NCI-H1092 treated with DMSO at 0.1 percent for 48 hours (cell line): ENCODE measurements around the gene TLCD3B.
A peak's percentile ranks its signal among the peaks of the same experiment; 100 is the strongest.
"Not testable (repeated sequence)": the region's sequence is repeated elsewhere in the genome, so short reads cannot be mapped to it uniquely, and the experiment has no call there.

ENCODE experiments used
- DNase-seq: peaks from one replicate; lab custom pipeline; 2025; lab: John Stamatoyannopoulos, UW

TLCD3B gene

DNA sequence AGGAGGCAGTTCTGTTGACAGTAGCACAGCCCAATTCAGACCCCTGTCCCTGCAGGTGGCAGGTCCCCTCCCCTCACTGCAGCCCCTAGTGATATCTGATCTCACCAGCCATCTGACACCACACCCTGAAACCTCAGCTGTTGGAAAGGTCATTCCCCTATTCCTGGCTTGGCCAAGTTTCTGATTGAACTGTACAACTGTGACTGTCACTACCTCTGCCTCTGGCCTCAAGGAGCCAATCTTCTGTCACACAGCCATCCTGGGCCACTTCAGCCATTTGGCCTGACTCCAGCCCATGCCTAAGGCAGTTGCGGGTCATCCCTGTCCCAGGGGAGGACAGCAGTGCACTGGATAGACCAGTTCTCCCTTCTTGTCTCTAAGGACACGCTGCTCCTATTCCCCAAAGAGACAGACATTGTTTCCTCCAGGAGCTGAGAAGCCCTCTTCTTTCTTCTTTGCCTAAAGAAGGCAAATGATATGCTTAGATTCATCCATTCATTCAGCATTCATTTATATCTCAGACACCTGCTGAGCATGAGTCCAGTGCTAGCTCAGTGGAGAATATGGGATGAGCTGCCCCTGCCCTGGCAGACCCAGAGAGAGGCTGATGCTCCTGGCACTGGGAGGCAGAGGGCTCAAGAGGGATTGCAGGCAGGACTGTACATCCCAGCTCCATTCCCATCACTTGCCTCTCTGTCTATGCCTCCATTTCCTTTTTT lies 29.9 kb upstream of the TLCD3B start:
- DNase-seq = no peak

DNA sequence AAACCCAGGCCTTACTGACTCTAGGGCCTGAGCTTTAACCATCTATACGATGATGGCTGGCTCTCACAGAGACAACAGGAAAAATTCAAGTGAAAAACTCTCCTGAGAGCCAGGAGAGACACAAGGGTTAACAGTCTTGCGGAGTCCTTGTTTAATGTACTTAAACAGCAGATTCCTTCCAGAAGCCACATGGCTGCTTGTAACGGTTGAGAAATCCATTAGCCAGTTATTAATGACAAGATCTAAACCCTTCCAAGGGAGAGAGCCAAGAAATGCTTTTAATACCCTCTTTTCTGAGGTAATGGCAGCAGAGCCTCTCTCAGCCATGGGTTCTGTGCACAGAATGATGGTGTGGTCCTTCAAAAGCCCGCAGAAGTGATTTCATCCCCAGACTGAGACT lies 29.3 kb upstream of the TLCD3B start:
- DNase-seq = no peak

GRCh38 chr16:30054959-30055553 lies 24.0 kb upstream of the TLCD3B start:
- DNase-seq = no peak

- DNase-seq = no peak
Measured at GRCh38 chr16:30054451-30054850, 23.4 kb upstream of the TLCD3B start.

DNA sequence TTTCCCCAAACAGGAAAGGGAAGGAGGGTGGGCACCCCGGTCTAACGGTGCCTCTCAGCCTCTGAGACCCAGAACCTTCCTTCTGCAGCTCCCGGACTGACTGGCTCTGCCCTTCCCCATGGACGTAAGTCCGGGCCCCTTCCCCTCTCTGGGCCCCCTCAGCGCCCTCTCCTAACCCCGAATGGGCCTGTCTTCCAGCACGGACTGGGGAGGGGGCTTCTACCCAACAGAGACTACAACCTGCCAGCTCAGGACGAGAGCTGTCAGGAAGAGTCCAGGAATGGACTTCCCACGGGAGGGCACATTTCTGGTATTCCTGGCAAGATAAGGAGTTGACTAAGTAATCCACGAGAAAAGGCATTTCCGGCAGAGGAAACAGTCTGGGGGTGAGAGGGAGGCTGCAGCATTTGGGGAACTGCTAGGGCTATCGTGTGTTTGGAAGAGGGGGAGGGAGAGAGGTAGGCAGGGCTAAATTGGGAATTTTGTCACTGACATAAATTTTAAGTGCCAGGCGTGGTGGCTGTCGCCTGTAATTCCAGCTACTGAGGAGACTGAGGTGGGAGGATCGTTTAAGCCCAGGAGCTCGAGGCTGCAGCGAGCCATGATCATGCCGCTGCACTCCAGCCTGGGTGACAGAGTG lies 22.4 kb upstream of the TLCD3B start:
- no peak for DNase-seq

DNA sequence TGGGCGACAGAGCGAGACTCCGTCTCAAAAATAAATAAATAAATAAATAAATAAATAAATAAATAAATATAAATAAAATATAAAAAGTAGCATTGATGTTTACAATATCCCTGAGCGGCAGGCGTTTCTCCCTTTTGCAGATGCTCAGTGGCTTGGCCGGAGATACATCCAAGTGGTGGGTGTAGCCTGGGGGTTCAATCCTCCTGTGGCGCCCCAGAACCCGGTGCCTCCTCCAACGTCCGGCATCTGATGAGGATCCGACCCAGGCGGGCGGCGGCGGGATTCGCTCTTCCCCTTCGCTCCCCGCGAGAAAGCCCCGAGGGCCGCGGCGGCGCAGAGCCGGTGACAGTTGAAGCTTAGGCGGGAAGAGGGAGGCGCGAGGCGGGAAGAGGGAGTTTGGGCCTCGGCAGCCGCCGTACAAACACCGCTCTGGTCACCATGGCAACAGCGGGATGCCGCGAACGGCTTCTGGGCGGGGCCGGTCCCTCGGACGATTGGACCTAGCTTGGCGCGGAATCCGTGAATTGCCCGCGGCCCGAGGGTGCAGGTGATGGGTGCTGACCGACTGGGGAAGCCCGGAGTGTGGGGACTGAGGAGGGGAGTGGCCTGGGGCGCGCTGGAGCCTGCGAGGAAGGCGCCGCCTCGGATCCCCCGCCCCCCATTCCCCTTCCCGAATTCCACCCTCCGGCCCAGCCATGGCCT lies 21.8 kb upstream of the TLCD3B start:
- peak; percentile 95 for DNase-seq

GRCh38 chr16:30051518-30051917 lies 20.4 kb upstream of the TLCD3B start:
- no peak for DNase-seq

DNA sequence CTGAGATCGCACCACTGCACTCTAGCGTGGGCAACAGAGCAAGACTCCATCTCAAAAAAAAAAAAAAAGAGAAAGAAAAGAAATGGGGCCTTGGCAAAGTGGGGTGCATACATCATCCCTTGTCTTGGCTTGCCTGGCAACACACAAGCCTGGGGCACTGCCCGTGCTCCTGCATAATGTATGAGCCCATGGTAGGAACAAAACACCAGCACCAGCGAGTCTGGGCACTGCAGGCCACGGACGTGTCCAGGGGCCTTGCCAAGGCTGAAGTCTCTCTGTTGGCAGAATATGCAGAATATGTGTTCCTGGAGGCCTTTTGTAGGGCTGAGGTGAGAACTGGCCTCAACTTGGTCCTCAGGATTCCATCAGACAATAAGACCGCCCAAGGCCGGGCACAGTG lies 18.8 kb upstream of the TLCD3B start:
- no peak for DNase-seq

- DNase-seq = no peak
Measured at GRCh38 chr16:30046588-30046987, 15.5 kb upstream of the TLCD3B start.

DNA sequence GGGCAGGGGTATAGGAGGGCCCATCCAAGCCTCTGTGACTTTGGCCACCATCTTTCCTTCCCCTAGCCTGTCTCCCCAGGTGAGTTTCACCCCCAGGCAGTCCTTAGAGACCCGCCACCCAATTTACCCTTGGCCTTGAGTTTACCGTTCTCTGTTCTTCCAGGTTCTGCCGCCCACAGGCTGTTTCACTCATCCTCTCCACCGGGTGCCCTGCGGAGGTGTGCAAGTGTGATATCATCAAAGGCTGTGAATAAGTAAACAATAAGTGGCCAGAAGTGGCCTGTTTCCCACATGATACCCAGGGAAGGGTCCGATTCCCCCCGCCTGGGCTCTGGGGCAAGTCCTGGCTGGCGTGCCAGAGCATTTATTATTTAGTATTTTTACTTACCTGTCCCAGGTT lies 15.1 kb upstream of the TLCD3B start:
- DNase-seq = no peak

DNA sequence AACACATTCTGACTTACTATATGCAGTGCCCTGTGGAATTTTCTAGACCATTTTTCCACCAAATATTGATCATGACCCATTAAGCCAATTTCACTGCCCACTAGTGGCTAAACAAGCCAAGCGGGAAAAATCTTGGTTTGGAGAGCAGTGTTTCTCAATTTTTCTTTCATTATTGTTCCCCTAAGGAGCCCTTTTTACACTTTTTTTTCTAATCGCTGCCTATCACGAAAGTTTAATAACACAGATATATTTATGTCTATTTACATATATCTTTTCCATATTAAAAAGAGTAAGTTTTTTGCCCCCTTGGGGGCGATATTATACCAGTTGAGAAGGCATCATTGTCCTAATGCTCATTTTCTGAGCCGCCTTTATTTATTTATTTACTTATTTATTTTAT lies 10.8 kb upstream of the TLCD3B start:
- DNase-seq = no peak

GRCh38 chr16:30040690-30041089 lies 9.6 kb upstream of the TLCD3B start:
- DNase-seq = not testable (repeated sequence)

DNA sequence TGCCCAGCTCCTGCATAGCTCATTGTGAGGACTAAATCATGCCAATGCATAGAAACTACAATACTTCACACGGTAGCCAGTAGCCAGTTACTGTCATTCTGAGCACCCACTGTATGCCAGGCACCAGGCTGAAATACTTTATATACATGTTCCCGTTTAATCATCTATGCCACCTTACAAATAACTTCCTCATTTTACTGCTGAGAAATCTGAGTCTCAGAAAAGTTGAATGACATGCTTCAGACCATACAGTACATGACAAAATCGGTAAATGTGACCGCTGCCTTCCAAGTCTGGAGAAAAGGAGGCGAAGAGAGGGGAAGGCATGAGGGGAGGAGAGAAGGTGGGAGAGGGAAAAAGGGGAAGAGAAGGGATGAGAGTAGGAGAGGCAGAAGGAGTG lies 9.2 kb upstream of the TLCD3B start:
- DNase-seq = no peak

DNA sequence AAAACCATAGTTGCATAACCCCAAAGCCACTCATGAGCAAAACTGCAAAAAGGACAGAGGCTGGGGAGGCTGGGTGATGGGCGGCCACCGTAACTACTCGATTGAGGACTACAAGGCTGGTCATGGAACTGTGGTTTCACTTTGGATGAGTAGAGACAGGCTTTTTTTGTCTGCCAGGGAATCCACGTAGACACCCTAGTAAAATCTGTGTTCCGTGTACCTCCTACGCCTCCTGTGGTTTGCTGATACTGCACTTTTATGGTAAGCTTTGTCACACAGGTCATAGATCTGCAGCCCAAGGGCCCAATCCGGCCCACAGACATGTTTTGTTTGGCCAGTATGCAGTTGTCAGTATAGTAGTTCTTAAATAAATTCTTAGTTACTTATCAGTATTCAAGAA lies 2.2 kb upstream of the TLCD3B start:
- DNase-seq = no peak

GRCh38 chr16:30032083-30032819 lies 1.2 kb upstream of the TLCD3B start:
- DNase-seq = peak; percentile 83

- no peak for DNase-seq
Measured at GRCh38 chr16:30031477-30031918, 427 bp upstream of the TLCD3B start.

- DNase-seq = no peak
Measured at GRCh38 chr16:30030011-30030685, 923 bp downstream of the TLCD3B start.

- no peak for DNase-seq
Measured at GRCh38 chr16:30028438-30029076, 2.5 kb downstream of the TLCD3B start.

- DNase-seq = no peak
Measured at GRCh38 chr16:30027588-30028437, 3.3 kb downstream of the TLCD3B start.

DNA sequence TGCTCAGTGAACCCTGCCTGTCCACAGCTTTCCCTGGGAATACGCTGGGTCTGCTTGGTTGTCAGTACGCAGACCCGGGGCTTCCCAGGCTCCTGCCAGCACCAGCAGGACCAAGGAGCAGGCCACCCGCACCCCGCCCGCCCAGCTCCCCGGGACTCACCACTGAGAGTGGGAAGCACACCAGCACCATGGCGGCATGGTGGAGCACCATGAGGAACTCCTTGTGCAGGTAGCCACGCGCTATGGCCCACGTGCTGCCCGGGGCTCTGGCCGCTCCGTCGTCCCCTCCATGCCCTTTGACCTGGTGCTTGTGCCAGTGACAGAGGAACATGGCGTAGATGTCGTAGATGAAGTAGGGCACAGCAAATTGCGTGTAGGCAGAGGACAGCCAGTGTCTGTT lies 4.6 kb downstream of the TLCD3B start:
- no peak for DNase-seq
